GM06990 (cell line): ENCODE measurements around the gene LBX2.
"Not testable (repeated sequence)": the region's sequence is repeated elsewhere in the genome, so short reads cannot be mapped to it uniquely, and the experiment has no call there.

Experiments used
- DNase-seq: peaks from one replicate; pipeline ENCODE4 v3.0.0-alpha.2; 2011; ENCODE audit not compliant: insufficient read length; ENCODE audit errors: extremely low read depth
- H3K27me3 ChIP-seq: replicated peaks from 2 replicates; pipeline ENCODE4 v1.6.0; 2011; ENCODE audit warnings: low read length; ENCODE audit not compliant: control insufficient read depth, insufficient read depth
- H3K36me3 ChIP-seq: 2 replicates; pipeline ENCODE4 v1.5.1; 2011; ENCODE audit warnings: low read length; ENCODE audit not compliant: control insufficient read depth, insufficient read depth
- H3K4me3 ChIP-seq: replicated peaks from 2 replicates; pipeline ENCODE4 v1.5.1; 2011; ENCODE audit warnings: low read depth, mild to moderate bottlenecking, control low read depth, low read length
- TF ChIP-seq, protein P1 (sequence below): IDR thresholded peaks from 2 replicates; pipeline ENCODE4 v1.5.1; 2011; ENCODE audit warnings: low read length, control low read depth, mild to moderate bottlenecking, inconsistent platforms; ENCODE audit not compliant: insufficient read depth, poor library complexity, severe bottlenecking

Gene LBX2

GRCh38 chr2:74472945-74473258 lies 26.5 kb downstream of the LBX2 start:
- no peak for DNase-seq
- Histone ChIP-seq H3K4me3 (peak overlapping the region; percentile 93), H3K27me3 (no peaks in the 10 kb centered on the region), H3K36me3 (peaks cover 8% of the 10 kb centered on the region)
- TF ChIP-seq, protein P1, sequence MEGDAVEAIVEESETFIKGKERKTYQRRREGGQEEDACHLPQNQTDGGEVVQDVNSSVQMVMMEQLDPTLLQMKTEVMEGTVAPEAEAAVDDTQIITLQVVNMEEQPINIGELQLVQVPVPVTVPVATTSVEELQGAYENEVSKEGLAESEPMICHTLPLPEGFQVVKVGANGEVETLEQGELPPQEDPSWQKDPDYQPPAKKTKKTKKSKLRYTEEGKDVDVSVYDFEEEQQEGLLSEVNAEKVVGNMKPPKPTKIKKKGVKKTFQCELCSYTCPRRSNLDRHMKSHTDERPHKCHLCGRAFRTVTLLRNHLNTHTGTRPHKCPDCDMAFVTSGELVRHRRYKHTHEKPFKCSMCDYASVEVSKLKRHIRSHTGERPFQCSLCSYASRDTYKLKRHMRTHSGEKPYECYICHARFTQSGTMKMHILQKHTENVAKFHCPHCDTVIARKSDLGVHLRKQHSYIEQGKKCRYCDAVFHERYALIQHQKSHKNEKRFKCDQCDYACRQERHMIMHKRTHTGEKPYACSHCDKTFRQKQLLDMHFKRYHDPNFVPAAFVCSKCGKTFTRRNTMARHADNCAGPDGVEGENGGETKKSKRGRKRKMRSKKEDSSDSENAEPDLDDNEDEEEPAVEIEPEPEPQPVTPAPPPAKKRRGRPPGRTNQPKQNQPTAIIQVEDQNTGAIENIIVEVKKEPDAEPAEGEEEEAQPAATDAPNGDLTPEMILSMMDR = no peak

GRCh38 chr2:74472086-74472944 lies 27.1 kb downstream of the LBX2 start, which contains the start of gene MRPL53:
TSS of gene MRPL53 (minus strand) at chr2:74472680. CDS start at chr2:74472660, 20 bp downstream.
- Histone ChIP-seq H3K36me3 (peaks cover 6% of the 10 kb centered on the region), H3K27me3 (no peaks in the 10 kb centered on the region), H3K4me3 (peak within 1 kb of the TSS; percentile 93)
- DNase-seq = peak; percentile 93
- TF ChIP-seq, protein P1 = no peak

- H3K36me3 ChIP-seq = peaks cover 6% of the 10 kb centered on the region
- no peak for DNase-seq
- no peaks in the 10 kb centered on the region for H3K27me3 ChIP-seq
- H3K4me3 ChIP-seq = peak overlapping the region; percentile 93
- TF ChIP-seq, protein P1 = no peak
These were observed 27.9 kb downstream of the LBX2 start for GRCh38 chr2:74471332-74472065.

GRCh38 chr2:74470742-74471141 lies 28.7 kb downstream of the LBX2 start:
- H3K4me3 ChIP-seq, DNase-seq, H3K27me3 ChIP-seq, H3K36me3 ChIP-seq: not testable (repeated sequence)

DNA sequence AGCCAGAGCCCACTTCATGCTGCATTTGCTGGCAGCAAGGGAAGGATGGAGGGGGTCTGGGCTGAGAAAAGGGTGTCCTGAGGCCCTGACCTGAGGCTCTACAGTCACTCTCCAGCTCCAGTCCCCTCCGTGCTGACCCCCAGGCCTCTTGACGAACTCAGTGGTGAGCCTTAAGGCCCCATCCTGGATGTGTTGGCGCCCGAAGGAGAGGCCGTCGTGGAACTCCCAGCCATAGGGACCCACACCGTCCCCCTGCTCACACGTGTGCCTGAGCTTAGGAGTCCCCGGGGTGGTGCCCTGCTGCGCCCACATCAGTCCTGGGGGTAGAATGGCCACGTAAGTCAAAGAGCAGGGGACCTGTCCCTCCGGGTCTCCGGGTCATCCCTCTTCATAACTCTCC lies 35.0 kb downstream of the LBX2 start:
- no peak for DNase-seq
- TF ChIP-seq, protein P1 = no peak
- Histone ChIP-seq H3K27me3 (no peaks in the 10 kb centered on the region), H3K36me3 (peaks cover 14% of the 10 kb centered on the region), H3K4me3 (peak overlapping the region; percentile 94)

- no peak for DNase-seq
- H3K36me3 ChIP-seq = peaks cover 14% of the 10 kb centered on the region
- TF ChIP-seq, protein P1 = no peak
- H3K4me3 ChIP-seq = no peak overlapping the region
- H3K27me3 ChIP-seq = no peaks in the 10 kb centered on the region
These were observed 36.7 kb downstream of the LBX2 start for GRCh38 chr2:74462786-74463105.
